ENCODE results near the gene BRK1.
A peak's percentile ranks its signal among the peaks of the same experiment; 100 is the strongest.
"Not testable (repeated sequence)": the region's sequence is repeated elsewhere in the genome, so short reads cannot be mapped to it uniquely, and the experiment has no call there.

Gene BRK1

GRCh38 chr3:10116138-10116460 lies 624 bp downstream of the BRK1 start:
- ATAC-seq (replicated peaks; ENCODE audit: extremely low read depth, poor library complexity, severe bottlenecking), result no peak
- no peak for DNase-seq (ENCODE audit: low spot score in 2 of 2)
- peaks cover 20% of the 10 kb centered on the region for H3K36me3 Mint-ChIP-seq (ENCODE audit: insufficient read depth)
- H3K9me3 Mint-ChIP-seq, result no peaks in the 10 kb centered on the region
- peak overlapping the region; percentile 92 for H3K4me3 Mint-ChIP-seq
- H3K4me1 Mint-ChIP-seq, result peaks cover 38% of the 10 kb centered on the region
- no peaks in the 10 kb centered on the region for H3K27me3 Mint-ChIP-seq
- peak overlapping the region; percentile 98 for H3K27ac Mint-ChIP-seq (ENCODE audit: low read depth)

GRCh38 chr3:10116928-10117327 lies 1.5 kb downstream of the BRK1 start:
- H3K27ac Mint-ChIP-seq (ENCODE audit: low read depth), result peak overlapping the region; percentile 98
- no peak for ATAC-seq (replicated peaks; ENCODE audit: extremely low read depth, poor library complexity, severe bottlenecking)
- H3K36me3 Mint-ChIP-seq (ENCODE audit: insufficient read depth), result peaks cover 23% of the 10 kb centered on the region
- H3K4me1 Mint-ChIP-seq, result peaks cover 41% of the 10 kb centered on the region
- no peaks in the 10 kb centered on the region for H3K27me3 Mint-ChIP-seq
- no peak for DNase-seq (ENCODE audit: low spot score in 2 of 2)
- no peaks in the 10 kb centered on the region for H3K9me3 Mint-ChIP-seq
- peak overlapping the region; percentile 92 for H3K4me3 Mint-ChIP-seq

- no peak overlapping the region for H3K27ac Mint-ChIP-seq (ENCODE audit: low read depth)
- DNase-seq (ENCODE audit: low spot score in 2 of 2) (no peak), ATAC-seq (replicated peaks; ENCODE audit: extremely low read depth, poor library complexity, severe bottlenecking) (no peak)
- H3K4me1 Mint-ChIP-seq, result peaks cover 47% of the 10 kb centered on the region
- H3K4me3 Mint-ChIP-seq, result no peak overlapping the region
- peaks cover 37% of the 10 kb centered on the region for H3K36me3 Mint-ChIP-seq (ENCODE audit: insufficient read depth)
- no peaks in the 10 kb centered on the region for H3K9me3 Mint-ChIP-seq
- no peaks in the 10 kb centered on the region for H3K27me3 Mint-ChIP-seq
Measured at GRCh38 chr3:10119376-10119775, 3.9 kb downstream of the BRK1 start.

DNA sequence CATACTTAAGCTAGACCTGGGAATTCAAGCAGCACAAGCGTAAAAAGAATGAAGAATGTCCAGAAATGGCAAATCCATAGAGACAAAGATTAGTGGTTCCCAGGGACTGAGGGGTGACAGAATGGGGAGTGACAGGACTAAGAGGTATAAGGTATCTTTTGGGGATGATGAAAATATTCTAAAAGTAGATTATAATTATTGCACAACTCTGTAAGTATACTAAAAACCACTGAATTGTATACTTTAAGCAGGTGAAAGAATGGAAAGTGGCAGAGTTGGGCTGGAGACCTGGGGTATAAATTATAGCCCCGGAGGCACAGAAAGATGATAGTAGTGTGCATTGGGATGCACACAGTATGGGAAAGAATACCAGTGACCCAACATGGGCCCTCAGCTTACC lies 5.6 kb downstream of the BRK1 start:
- DNase-seq (ENCODE audit: low spot score in 2 of 2) (no peak), ATAC-seq (replicated peaks; ENCODE audit: extremely low read depth, poor library complexity, severe bottlenecking) (no peak)
- peaks cover 44% of the 10 kb centered on the region for H3K36me3 Mint-ChIP-seq (ENCODE audit: insufficient read depth)
- H3K27ac Mint-ChIP-seq (ENCODE audit: low read depth), result no peak overlapping the region
- H3K9me3 Mint-ChIP-seq, result no peaks in the 10 kb centered on the region
- peaks cover 45% of the 10 kb centered on the region for H3K4me1 Mint-ChIP-seq
- no peak overlapping the region for H3K4me3 Mint-ChIP-seq
- no peaks in the 10 kb centered on the region for H3K27me3 Mint-ChIP-seq

GRCh38 chr3:10122724-10123123 lies 7.2 kb downstream of the BRK1 start:
- Mint-ChIP-seq H3K27me3 (no peaks in the 10 kb centered on the region), H3K4me1 (peaks cover 41% of the 10 kb centered on the region), H3K9me3 (no peaks in the 10 kb centered on the region), H3K4me3 (no peak overlapping the region), H3K36me3 (ENCODE audit: insufficient read depth) (peaks cover 53% of the 10 kb centered on the region), H3K27ac (ENCODE audit: low read depth) (no peak overlapping the region)
- no peak for DNase-seq (ENCODE audit: low spot score in 2 of 2)
- no peak for ATAC-seq (replicated peaks; ENCODE audit: extremely low read depth, poor library complexity, severe bottlenecking)

GRCh38 chr3:10135872-10136271 lies 20.4 kb downstream of the BRK1 start:
- H3K27ac Mint-ChIP-seq (ENCODE audit: low read depth); H3K36me3 Mint-ChIP-seq (ENCODE audit: insufficient read depth); H3K9me3 Mint-ChIP-seq; H3K27me3 Mint-ChIP-seq; ATAC-seq (replicated peaks; ENCODE audit: extremely low read depth, poor library complexity, severe bottlenecking); H3K4me1 Mint-ChIP-seq; H3K4me3 Mint-ChIP-seq; DNase-seq (ENCODE audit: low spot score in 2 of 2): not testable (repeated sequence)

DNA sequence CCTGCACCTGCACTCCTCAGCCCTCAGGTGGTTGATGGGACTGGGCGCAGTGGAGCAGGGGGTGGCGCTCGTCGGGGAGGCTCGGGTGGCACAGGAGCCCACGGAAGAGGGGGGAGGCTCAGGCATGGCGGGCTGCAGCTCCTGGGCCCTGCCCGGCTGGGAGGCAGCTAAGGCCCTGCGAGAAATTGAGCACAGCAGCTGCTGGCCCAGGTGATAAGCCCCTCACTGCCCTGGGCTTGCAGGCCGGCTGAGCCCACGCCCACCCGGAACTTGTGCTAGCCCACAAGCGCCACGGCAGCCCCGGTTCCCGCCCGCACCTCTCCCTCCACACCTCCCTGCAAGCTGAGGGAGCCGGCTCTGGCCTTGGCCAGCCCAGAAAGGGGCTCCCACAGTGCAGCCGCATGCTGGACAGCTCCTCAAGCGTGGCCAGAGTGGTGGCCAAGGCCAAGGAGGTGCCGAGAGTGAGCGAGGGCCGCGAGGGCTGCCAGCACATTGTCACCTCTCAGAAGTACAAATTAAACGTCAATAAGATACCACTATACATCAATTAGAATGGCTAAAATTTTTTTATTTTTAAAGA lies 21.0 kb downstream of the BRK1 start:
- Mint-ChIP-seq H3K9me3 (no peaks in the 10 kb centered on the region), H3K36me3 (ENCODE audit: insufficient read depth) (peaks cover 8% of the 10 kb centered on the region), H3K27me3 (no peaks in the 10 kb centered on the region), H3K4me3 (no peak overlapping the region), H3K27ac (ENCODE audit: low read depth) (no peak overlapping the region), H3K4me1 (no peaks in the 10 kb centered on the region)
- no peak for DNase-seq (ENCODE audit: low spot score in 2 of 2)
- no peak for ATAC-seq (replicated peaks; ENCODE audit: extremely low read depth, poor library complexity, severe bottlenecking)

DNA sequence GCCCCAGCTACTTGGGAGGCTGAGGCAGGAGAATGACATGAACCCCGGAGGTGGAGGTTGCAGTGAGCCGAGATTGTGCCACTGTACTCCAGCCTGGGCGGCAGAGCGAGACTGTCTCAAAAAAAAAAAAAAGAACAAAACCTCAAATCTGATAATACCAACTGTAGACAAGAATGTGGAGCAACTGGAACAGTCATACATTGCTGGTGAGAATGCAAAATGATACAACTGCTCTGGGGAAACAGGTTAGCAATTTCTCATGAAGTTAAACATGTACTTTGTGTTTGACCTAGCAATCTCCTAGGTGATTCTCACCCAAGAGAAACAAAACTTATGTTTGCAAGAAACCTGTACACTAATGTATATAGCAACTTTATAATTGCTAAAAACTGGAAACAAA lies 21.7 kb downstream of the BRK1 start:
- peaks cover 14% of the 10 kb centered on the region for H3K36me3 Mint-ChIP-seq (ENCODE audit: insufficient read depth)
- ATAC-seq (replicated peaks; ENCODE audit: extremely low read depth, poor library complexity, severe bottlenecking), result no peak
- H3K27me3 Mint-ChIP-seq, result no peaks in the 10 kb centered on the region
- H3K4me1 Mint-ChIP-seq, result no peaks in the 10 kb centered on the region
- DNase-seq (ENCODE audit: low spot score in 2 of 2), result no peak
- no peaks in the 10 kb centered on the region for H3K9me3 Mint-ChIP-seq
- H3K27ac Mint-ChIP-seq (ENCODE audit: low read depth), result no peak overlapping the region
- no peak overlapping the region for H3K4me3 Mint-ChIP-seq

GRCh38 chr3:10140996-10141546 lies 25.6 kb downstream of the BRK1 start:
- Mint-ChIP-seq H3K27ac (ENCODE audit: low read depth) (peak overlapping the region; percentile 92), H3K4me3 (peak overlapping the region; percentile 86), H3K27me3 (no peaks in the 10 kb centered on the region), H3K9me3 (no peaks in the 10 kb centered on the region), H3K4me1 (peaks cover 23% of the 10 kb centered on the region), H3K36me3 (ENCODE audit: insufficient read depth) (peaks cover 27% of the 10 kb centered on the region)
- DNase-seq (ENCODE audit: low spot score in 2 of 2) (no peak), ATAC-seq (replicated peaks; ENCODE audit: extremely low read depth, poor library complexity, severe bottlenecking) (no peak)

- ATAC-seq (replicated peaks; ENCODE audit: extremely low read depth, poor library complexity, severe bottlenecking), result no peak
- Mint-ChIP-seq H3K27me3 (no peaks in the 10 kb centered on the region), H3K27ac (ENCODE audit: low read depth) (peak overlapping the region; percentile 92), H3K9me3 (no peaks in the 10 kb centered on the region), H3K4me3 (peak overlapping the region; percentile 86), H3K4me1 (peaks cover 23% of the 10 kb centered on the region), H3K36me3 (ENCODE audit: insufficient read depth) (peaks cover 36% of the 10 kb centered on the region)
- DNase-seq (ENCODE audit: low spot score in 2 of 2), result no peak
Measured at GRCh38 chr3:10142707-10143560, 27.5 kb downstream of the BRK1 start.

DNA sequence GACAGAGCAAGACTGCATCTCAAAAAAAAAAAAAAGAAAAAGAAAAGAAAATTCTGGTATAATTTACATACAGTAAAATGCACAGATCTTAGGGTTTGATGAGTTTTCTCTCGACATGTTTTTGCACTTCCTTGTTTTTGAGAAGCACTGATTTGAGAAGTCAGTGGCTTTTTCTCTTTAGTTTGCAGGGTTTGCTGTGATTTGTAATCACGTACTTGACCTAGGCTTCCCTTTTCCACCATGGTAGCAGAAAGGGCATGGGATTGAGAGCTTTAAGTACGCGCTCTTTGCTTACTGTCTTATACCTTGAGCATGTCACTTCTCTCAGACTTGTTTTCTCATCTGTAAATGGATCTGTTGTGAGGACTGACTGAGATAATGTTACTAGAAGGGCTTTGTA lies 30.2 kb downstream of the BRK1 start:
- H3K36me3 Mint-ChIP-seq (ENCODE audit: insufficient read depth), result peaks cover 58% of the 10 kb centered on the region
- no peak for ATAC-seq (replicated peaks; ENCODE audit: extremely low read depth, poor library complexity, severe bottlenecking)
- no peak for DNase-seq (ENCODE audit: low spot score in 2 of 2)
- H3K27ac Mint-ChIP-seq (ENCODE audit: low read depth), result peak overlapping the region; percentile 35
- peaks cover 23% of the 10 kb centered on the region for H3K4me1 Mint-ChIP-seq
- no peaks in the 10 kb centered on the region for H3K27me3 Mint-ChIP-seq
- no peaks in the 10 kb centered on the region for H3K9me3 Mint-ChIP-seq
- H3K4me3 Mint-ChIP-seq, result peak overlapping the region; percentile 55

- peaks cover 70% of the 10 kb centered on the region for H3K36me3 Mint-ChIP-seq (ENCODE audit: insufficient read depth)
- H3K4me1 Mint-ChIP-seq, result peaks cover 11% of the 10 kb centered on the region
- H3K27me3 Mint-ChIP-seq, result no peaks in the 10 kb centered on the region
- H3K27ac Mint-ChIP-seq (ENCODE audit: low read depth), result no peak overlapping the region
- no peaks in the 10 kb centered on the region for H3K9me3 Mint-ChIP-seq
- no peak overlapping the region for H3K4me3 Mint-ChIP-seq
- DNase-seq (ENCODE audit: low spot score in 2 of 2) (no peak), ATAC-seq (replicated peaks; ENCODE audit: extremely low read depth, poor library complexity, severe bottlenecking) (no peak)
Measured at GRCh38 chr3:10149226-10149625, 33.8 kb downstream of the BRK1 start.

- Mint-ChIP-seq H3K36me3 (ENCODE audit: insufficient read depth) (peaks cover 69% of the 10 kb centered on the region), H3K27me3 (no peaks in the 10 kb centered on the region), H3K4me1 (peaks cover under 1% of the 10 kb centered on the region), H3K9me3 (no peaks in the 10 kb centered on the region), H3K4me3 (no peak overlapping the region), H3K27ac (ENCODE audit: low read depth) (no peak overlapping the region)
- DNase-seq (ENCODE audit: low spot score in 2 of 2) (no peak), ATAC-seq (replicated peaks; ENCODE audit: extremely low read depth, poor library complexity, severe bottlenecking) (no peak)
Measured at GRCh38 chr3:10150987-10151386, 35.5 kb downstream of the BRK1 start.
